Glutamatergic neuron (in vitro differentiated cells): ENCODE data around the gene ACADVL. TPM values are rescaled to one million over a fixed set of nuclear protein-coding genes. Genes with fewer than 3 reads are reported as not detected.

Source experiments
- DNase-seq: peaks from one replicate; pipeline ENCODE4 v3.0.0; 2022
- H3K27ac Mint-ChIP-seq: one replicate; pipeline ENCODE4 v1.8.0; 2020; ENCODE audit warnings: mild to moderate bottlenecking, mixed read lengths, inconsistent platforms; ENCODE audit not compliant: unreplicated experiment
- H3K27me3 Mint-ChIP-seq: one replicate; pipeline ENCODE4 v1.8.0; 2020; ENCODE audit warnings: mild to moderate bottlenecking, moderate library complexity, mixed read lengths, inconsistent platforms; ENCODE audit not compliant: unreplicated experiment
- H3K36me3 Mint-ChIP-seq: one replicate; pipeline ENCODE4 v1.8.0; 2020; ENCODE audit warnings: mild to moderate bottlenecking, mixed read lengths, inconsistent platforms; ENCODE audit not compliant: unreplicated experiment
- H3K4me1 Mint-ChIP-seq: one replicate; pipeline ENCODE4 v1.8.0; 2020; ENCODE audit warnings: mild to moderate bottlenecking, low read depth, mixed read lengths, inconsistent platforms; ENCODE audit not compliant: unreplicated experiment
- H3K4me3 Mint-ChIP-seq: one replicate; pipeline ENCODE4 v1.8.0; 2020; ENCODE audit warnings: mild to moderate bottlenecking, mixed read lengths, inconsistent platforms; ENCODE audit not compliant: unreplicated experiment
- H3K9me3 Mint-ChIP-seq: one replicate; pipeline ENCODE4 v1.8.0; 2020; ENCODE audit warnings: mild to moderate bottlenecking, moderate library complexity, mixed read lengths, inconsistent platforms; ENCODE audit not compliant: unreplicated experiment
- total RNA-seq: library from RNA; stranded (reverse); fragmentation: NEBNext Ultra II Directional; extraction: Animal tissue kit (Norgen Biotek cat#: 25700); gene quantifications from one replicate; pipeline ENCODE4 v1.2.1, GENCODE V29; 2021; ENCODE audit not compliant: unreplicated experiment
- TF ChIP-seq, protein P1 (sequence below): fragments of 200-600 bp; sonication (generic); IDR thresholded peaks from one replicate; pipeline ENCODE4 v1.5.0; 2021; ENCODE audit not compliant: partially characterized antibody, unreplicated experiment

Gene ACADVL
- total RNA-seq, 1 donor from 2014 or later = 375 TPM

DNA sequence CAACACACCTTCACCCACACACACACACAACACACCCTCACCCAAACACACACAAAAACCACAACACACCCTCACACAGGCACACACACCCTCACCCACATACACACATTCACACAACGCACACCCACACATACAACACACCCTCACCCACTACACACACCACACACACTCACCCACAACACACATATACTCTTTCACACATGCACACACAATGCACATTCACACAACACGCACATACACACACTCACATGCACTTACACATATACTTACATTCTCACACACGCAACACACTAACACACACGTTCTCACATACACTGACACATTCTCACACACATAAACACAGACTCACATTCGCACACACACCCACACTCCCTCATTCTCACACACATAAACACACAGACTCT, 44.4 kb upstream of the ACADVL start:
- peaks cover 7% of the 10 kb centered on the region for H3K4me1 Mint-ChIP-seq
- DNase-seq = no peak
- H3K9me3 Mint-ChIP-seq = peaks cover 3% of the 10 kb centered on the region
- H3K36me3 Mint-ChIP-seq = peaks cover 5% of the 10 kb centered on the region
- TF ChIP-seq, protein P1, sequence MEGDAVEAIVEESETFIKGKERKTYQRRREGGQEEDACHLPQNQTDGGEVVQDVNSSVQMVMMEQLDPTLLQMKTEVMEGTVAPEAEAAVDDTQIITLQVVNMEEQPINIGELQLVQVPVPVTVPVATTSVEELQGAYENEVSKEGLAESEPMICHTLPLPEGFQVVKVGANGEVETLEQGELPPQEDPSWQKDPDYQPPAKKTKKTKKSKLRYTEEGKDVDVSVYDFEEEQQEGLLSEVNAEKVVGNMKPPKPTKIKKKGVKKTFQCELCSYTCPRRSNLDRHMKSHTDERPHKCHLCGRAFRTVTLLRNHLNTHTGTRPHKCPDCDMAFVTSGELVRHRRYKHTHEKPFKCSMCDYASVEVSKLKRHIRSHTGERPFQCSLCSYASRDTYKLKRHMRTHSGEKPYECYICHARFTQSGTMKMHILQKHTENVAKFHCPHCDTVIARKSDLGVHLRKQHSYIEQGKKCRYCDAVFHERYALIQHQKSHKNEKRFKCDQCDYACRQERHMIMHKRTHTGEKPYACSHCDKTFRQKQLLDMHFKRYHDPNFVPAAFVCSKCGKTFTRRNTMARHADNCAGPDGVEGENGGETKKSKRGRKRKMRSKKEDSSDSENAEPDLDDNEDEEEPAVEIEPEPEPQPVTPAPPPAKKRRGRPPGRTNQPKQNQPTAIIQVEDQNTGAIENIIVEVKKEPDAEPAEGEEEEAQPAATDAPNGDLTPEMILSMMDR = no peak
- no peak overlapping the region for H3K4me3 Mint-ChIP-seq
- H3K27me3 Mint-ChIP-seq = peaks cover 7% of the 10 kb centered on the region
- no peak overlapping the region for H3K27ac Mint-ChIP-seq

DNA sequence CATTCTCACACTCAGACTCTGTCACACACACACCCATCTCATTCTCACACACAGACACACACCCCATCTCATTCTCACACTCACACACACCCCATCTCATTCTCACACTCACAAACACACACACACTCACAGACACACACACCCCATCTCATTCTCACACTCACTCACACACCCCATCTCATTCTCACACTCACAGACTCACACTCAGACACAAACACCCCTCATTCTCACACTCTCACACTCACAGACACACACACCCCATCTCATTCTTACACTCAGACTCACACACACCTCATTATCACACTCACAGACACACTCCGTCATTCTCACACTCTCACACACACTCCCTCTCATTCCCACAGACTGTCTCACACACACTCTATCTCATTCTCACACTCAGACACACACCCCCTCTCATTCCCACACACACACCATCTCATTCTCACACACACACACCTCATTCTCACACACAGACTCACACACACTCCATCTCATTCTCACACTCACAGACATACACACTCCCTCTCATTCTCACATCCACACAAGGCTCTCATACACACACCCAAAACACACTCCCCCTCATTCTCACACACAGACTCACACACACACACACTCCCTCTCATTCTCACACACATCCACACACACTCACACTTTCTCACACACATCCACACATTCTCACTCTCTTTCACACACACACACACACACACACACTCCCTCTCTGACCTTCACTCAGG, 43.5 kb upstream of the ACADVL start:
- H3K36me3 Mint-ChIP-seq = peaks cover 5% of the 10 kb centered on the region
- H3K4me1 Mint-ChIP-seq = peaks cover 7% of the 10 kb centered on the region
- no peak overlapping the region for H3K27ac Mint-ChIP-seq
- peaks cover 3% of the 10 kb centered on the region for H3K9me3 Mint-ChIP-seq
- no peak for DNase-seq
- H3K4me3 Mint-ChIP-seq = no peak overlapping the region
- H3K27me3 Mint-ChIP-seq = peaks cover 7% of the 10 kb centered on the region
- TF ChIP-seq, protein P1 = no peak

DNA sequence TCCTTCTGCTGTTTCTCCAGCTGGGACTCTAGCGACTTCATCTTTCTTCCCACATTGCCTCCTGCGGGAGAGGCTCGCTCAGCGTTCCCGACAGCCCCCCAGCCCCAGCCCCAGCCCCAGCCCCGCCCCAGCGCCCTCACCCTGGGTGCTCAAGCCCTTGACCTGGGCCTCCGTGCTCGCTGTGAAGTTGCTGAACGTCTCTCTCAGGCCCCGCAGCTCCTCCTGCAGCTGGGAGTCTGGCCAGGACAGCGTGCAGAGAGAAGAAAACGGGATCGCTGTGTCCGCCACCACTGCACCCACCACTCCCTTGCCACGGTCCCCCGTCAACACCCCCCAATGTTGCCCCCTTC, 42.9 kb upstream of the ACADVL start:
- Mint-ChIP-seq H3K4me1 (peaks cover 7% of the 10 kb centered on the region), H3K27me3 (peaks cover 7% of the 10 kb centered on the region), H3K4me3 (no peak overlapping the region), H3K36me3 (peaks cover 5% of the 10 kb centered on the region), H3K9me3 (peaks cover 3% of the 10 kb centered on the region), H3K27ac (no peak overlapping the region)
- DNase-seq = peak; percentile 56
- TF ChIP-seq, protein P1 = no peak

DNA sequence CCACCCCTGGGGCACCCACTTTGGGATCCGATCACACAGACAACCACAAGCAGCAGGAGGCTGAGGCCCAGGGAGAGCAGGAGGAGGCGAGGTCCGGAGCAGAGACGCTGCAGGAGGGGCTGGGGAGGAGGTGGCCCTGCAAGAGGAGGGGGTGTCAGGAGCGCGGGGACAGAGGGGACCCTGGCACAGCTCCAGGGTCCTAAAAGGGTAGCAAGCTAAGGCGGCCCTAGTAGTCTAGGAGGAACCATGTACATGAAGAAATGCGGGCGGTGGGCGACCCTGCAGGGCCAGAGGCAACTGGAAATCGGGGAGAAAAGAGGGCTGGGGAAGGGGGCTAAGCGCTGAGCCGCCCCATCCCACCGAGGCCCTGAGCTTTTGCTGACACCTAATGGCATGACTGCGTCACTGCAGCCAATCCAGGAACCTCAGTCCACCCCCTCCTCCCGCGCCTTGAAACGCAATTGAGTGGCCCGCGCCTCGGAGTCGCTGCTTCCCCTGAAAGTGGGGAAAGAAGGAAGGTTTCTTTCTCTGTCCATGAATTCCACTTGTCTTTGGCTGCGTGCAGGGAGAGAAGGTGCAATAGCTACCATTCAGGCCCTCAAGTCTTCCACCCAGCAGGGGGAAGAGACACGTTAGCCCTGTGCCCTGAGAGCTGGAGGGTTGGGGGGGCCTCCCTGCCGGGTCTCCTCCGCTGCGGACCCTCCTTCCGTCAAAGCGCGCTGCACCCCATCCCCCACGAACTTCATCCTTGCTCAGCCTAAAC, 42.4 kb upstream of the ACADVL start:
- no peak overlapping the region for H3K27ac Mint-ChIP-seq
- H3K4me1 Mint-ChIP-seq = peaks cover 7% of the 10 kb centered on the region
- peak; percentile 84 for DNase-seq
- H3K27me3 Mint-ChIP-seq = peaks cover 7% of the 10 kb centered on the region
- peaks cover 3% of the 10 kb centered on the region for H3K9me3 Mint-ChIP-seq
- TF ChIP-seq, protein P1 = peak; percentile 85
- H3K36me3 Mint-ChIP-seq = peaks cover 2% of the 10 kb centered on the region
- no peak overlapping the region for H3K4me3 Mint-ChIP-seq

DNA sequence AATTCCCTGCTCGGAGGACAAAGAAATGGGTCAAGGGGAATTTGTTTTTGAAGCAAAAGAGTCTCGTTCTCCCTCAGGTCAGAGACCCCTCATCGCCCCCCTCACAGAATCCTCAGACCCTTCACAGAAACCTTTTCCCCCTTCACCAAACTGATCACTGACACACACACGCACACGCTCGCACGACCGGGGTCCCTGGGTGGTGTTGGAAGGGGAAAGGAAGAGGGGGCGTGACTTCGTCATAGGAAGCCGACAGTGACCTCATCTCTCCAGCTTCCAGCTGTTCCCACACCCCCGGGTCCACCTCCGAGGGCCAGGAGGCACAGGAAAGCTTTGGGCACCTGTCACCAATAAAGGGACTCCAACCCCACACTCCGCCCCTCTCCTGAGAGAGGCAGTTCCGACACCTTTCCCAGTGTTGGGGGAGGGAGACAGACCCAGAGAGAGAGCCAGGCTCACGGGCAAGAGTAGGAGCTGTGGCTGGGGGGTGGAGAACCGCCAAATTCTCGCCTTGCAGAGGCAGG, 41.7 kb upstream of the ACADVL start:
- H3K27me3 Mint-ChIP-seq = peaks cover 7% of the 10 kb centered on the region
- peak; percentile 52 for DNase-seq
- TF ChIP-seq, protein P1 = no peak
- no peaks in the 10 kb centered on the region for H3K36me3 Mint-ChIP-seq
- H3K9me3 Mint-ChIP-seq = peaks cover 3% of the 10 kb centered on the region
- H3K4me1 Mint-ChIP-seq = peaks cover 7% of the 10 kb centered on the region
- no peak overlapping the region for H3K4me3 Mint-ChIP-seq
- H3K27ac Mint-ChIP-seq = no peak overlapping the region
